Chondrocyte (in vitro differentiated cells): ENCODE measurements around the gene SPACA1. TPM values are rescaled to one million over a fixed set of nuclear protein-coding genes. Genes with fewer than 3 reads are reported as not detected.

Source experiments
- DNase-seq: peaks from one replicate; pipeline ENCODE4 v3.0.0; 2021; ENCODE audit warnings: mixed read lengths, low spot score
- H3K27ac Mint-ChIP-seq: one replicate; pipeline ENCODE4 v1.8.0; 2021; ENCODE audit warnings: mild to moderate bottlenecking, moderate library complexity, mixed read lengths; ENCODE audit not compliant: unreplicated experiment
- H3K27me3 Mint-ChIP-seq: 2 replicates; pipeline ENCODE4 v1.8.0; 2021; ENCODE audit warnings: low read depth, mixed read lengths
- H3K36me3 Mint-ChIP-seq: 2 replicates; pipeline ENCODE4 v1.8.0; 2021; ENCODE audit warnings: low read depth, mixed read lengths
- H3K4me1 Mint-ChIP-seq: 2 replicates; pipeline ENCODE4 v1.8.0; 2021; ENCODE audit warnings: low read depth, mild to moderate bottlenecking, mixed read lengths
- H3K4me3 Mint-ChIP-seq: one replicate; pipeline ENCODE4 v1.8.0; 2021; ENCODE audit warnings: mild to moderate bottlenecking, moderate library complexity, mixed read lengths; ENCODE audit not compliant: unreplicated experiment
- H3K9me3 Mint-ChIP-seq: 2 replicates; pipeline ENCODE4 v1.8.0; 2021; ENCODE audit warnings: low read depth, mixed read lengths
- total RNA-seq: library from RNA; stranded (reverse); gene quantifications from 3 replicates; pipeline ENCODE4 v1.2.1, GENCODE V29; 2021
- TF ChIP-seq, protein P1 (sequence below): fragments of 200-600 bp; sonication (generic); IDR thresholded peaks from 2 replicates; pipeline ENCODE4 v1.5.0; 2021; ENCODE audit warnings: antibody characterized with exemption, mild to moderate bottlenecking, moderate library complexity

The SPACA1 gene
- total RNA-seq, 1 donor from 2014 or later, result not detected

DNA sequence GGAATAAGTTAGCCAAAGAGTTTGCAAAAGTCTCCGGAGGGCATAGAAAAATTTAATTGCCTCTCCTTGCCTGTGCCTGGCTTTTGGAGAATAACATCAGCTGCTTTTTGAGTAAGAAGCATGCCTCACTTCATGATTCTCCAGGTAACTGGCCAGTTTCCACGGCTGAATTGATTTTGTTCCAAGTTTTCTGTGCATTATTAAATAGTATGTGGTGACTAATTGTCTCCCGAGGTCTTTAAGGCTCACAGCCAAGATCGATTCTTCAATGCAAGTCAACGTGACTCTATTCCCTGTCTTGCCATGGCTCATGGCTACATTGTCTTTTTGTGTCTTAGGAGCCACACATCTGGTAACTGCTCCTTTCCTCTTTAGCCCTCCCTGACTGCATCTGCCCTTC is 64.3 kb downstream of the SPACA1 start:
- H3K4me3 Mint-ChIP-seq, result no peak overlapping the region
- TF ChIP-seq, protein P1, sequence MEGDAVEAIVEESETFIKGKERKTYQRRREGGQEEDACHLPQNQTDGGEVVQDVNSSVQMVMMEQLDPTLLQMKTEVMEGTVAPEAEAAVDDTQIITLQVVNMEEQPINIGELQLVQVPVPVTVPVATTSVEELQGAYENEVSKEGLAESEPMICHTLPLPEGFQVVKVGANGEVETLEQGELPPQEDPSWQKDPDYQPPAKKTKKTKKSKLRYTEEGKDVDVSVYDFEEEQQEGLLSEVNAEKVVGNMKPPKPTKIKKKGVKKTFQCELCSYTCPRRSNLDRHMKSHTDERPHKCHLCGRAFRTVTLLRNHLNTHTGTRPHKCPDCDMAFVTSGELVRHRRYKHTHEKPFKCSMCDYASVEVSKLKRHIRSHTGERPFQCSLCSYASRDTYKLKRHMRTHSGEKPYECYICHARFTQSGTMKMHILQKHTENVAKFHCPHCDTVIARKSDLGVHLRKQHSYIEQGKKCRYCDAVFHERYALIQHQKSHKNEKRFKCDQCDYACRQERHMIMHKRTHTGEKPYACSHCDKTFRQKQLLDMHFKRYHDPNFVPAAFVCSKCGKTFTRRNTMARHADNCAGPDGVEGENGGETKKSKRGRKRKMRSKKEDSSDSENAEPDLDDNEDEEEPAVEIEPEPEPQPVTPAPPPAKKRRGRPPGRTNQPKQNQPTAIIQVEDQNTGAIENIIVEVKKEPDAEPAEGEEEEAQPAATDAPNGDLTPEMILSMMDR, result no peak
- peaks cover 23% of the 10 kb centered on the region for H3K27me3 Mint-ChIP-seq
- no peak for DNase-seq
- H3K36me3 Mint-ChIP-seq, result no peaks in the 10 kb centered on the region
- H3K27ac Mint-ChIP-seq, result no peak overlapping the region
- H3K9me3 Mint-ChIP-seq, result peaks cover 3% of the 10 kb centered on the region
- no peaks in the 10 kb centered on the region for H3K4me1 Mint-ChIP-seq

DNA sequence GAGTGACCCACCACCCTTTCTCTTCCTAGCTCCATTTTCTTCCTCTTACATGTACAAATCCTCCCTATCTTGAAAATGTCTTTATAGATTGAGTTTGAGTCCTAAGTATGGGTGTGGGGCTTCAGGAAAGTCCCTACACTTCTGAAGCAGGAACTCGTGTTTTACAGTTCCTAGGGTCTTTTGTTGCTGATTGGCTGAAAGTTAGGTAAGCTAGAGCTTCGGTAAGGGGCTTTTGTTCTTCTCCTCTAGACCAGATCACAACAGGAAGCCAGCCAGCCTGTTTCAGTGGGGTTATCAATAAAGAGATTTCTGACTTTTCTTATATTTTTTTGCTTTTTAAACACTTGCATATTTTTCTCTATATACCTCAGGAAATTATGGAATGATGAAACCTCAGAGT is 67.2 kb downstream of the SPACA1 start:
- H3K4me1 Mint-ChIP-seq, result no peaks in the 10 kb centered on the region
- H3K9me3 Mint-ChIP-seq, result peaks cover 3% of the 10 kb centered on the region

DNA sequence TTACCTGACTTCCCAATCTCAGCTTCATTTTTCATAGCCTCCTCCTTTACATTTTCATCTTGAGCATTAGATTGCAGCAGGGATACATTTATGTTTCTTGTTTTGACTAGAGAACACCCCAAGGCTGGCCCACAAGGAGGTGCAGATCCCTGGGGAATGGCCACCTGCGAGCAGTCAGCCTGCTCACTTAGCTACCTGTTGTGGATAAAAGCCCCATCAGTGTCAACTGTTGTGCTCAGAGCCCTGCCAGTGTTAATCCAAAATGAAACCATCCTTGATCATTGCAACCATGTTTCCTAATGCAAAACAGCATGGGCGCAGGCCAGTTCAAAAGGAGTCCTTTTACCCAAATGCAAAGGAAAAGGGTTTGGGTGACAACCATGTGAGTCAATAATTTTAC is 67.7 kb downstream of the SPACA1 start:
- H3K27ac Mint-ChIP-seq, result no peak overlapping the region
- H3K36me3 Mint-ChIP-seq, result no peaks in the 10 kb centered on the region
- TF ChIP-seq, protein P1, result no peak
- peaks cover 24% of the 10 kb centered on the region for H3K27me3 Mint-ChIP-seq
- no peaks in the 10 kb centered on the region for H3K4me1 Mint-ChIP-seq
- H3K4me3 Mint-ChIP-seq, result no peak overlapping the region
- DNase-seq, result no peak
- H3K9me3 Mint-ChIP-seq, result peaks cover 6% of the 10 kb centered on the region

More for the DNA sequence above, 67.2 kb downstream of the SPACA1 start:
- TF ChIP-seq, protein P1, result no peak
- Mint-ChIP-seq H3K4me3 (no peak overlapping the region), H3K27ac (no peak overlapping the region), H3K36me3 (no peaks in the 10 kb centered on the region), H3K27me3 (peaks cover 24% of the 10 kb centered on the region)
- DNase-seq, result no peak

DNA sequence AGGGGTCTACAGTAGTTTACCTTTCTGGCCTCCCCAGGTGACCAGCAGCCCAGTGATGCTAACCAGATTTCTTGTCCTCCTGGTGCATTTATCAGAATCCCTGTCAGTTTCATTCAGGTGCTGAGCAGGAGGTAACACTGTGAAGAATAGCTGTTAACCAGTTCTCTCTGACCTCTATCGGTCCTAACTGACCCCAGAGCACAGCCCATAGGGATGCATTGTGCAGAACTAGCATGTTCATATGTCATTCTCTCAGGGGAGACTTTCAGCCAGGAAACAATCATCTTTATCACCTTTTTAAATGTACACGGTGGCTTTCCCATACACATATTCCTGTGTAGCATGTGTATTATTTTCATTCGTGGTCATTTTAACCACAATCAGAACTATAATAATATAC is 68.6 kb downstream of the SPACA1 start:
- Mint-ChIP-seq H3K27me3 (peaks cover 23% of the 10 kb centered on the region), H3K36me3 (no peaks in the 10 kb centered on the region), H3K27ac (no peak overlapping the region), H3K9me3 (peaks cover 6% of the 10 kb centered on the region), H3K4me3 (no peak overlapping the region), H3K4me1 (no peaks in the 10 kb centered on the region)
- no peak for DNase-seq
- TF ChIP-seq, protein P1, result no peak

Other genes with a start within 250 kb of the SPACA1 start
- gene CNR1, start 118.5 kb downstream of the SPACA1 start, total RNA-seq, result not detected in 3 replicates